Measurements from ENCODE around the gene ORAI2.

ORAI2 gene

DNA sequence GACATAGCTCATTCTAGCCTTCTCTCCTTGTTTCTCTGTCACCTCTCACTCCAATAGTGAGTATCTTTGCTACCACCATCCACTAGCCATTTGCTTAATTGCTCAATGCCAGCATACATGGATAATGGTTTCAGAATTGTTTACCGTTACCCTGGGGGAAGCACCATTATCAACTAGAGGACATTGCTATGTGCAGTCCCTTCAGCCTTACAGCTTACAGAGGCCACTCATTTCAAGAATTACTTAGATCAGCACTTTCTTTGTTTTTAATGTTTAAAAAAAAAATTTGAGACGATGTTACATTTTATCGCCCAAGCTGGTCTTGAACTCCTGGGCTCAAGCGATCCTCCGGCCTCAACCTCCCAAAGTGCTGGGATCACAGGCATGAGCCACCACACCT lies 14.8 kb upstream of the ORAI2 start:
- POLR2A ChIA-PET (ENCODE audit: low non-redundant PET): no interaction called here
- TF ChIP-seq, protein P1, sequence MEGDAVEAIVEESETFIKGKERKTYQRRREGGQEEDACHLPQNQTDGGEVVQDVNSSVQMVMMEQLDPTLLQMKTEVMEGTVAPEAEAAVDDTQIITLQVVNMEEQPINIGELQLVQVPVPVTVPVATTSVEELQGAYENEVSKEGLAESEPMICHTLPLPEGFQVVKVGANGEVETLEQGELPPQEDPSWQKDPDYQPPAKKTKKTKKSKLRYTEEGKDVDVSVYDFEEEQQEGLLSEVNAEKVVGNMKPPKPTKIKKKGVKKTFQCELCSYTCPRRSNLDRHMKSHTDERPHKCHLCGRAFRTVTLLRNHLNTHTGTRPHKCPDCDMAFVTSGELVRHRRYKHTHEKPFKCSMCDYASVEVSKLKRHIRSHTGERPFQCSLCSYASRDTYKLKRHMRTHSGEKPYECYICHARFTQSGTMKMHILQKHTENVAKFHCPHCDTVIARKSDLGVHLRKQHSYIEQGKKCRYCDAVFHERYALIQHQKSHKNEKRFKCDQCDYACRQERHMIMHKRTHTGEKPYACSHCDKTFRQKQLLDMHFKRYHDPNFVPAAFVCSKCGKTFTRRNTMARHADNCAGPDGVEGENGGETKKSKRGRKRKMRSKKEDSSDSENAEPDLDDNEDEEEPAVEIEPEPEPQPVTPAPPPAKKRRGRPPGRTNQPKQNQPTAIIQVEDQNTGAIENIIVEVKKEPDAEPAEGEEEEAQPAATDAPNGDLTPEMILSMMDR (conservative IDR thresholded peaks at IDR 0.05; ENCODE audit: low read depth): no peak
- CTCF ChIA-PET: no interaction called here
- H3K27ac ChIP-seq: no peak overlapping the region
- no peak for DNase-seq (ENCODE audit: low spot score)

DNA sequence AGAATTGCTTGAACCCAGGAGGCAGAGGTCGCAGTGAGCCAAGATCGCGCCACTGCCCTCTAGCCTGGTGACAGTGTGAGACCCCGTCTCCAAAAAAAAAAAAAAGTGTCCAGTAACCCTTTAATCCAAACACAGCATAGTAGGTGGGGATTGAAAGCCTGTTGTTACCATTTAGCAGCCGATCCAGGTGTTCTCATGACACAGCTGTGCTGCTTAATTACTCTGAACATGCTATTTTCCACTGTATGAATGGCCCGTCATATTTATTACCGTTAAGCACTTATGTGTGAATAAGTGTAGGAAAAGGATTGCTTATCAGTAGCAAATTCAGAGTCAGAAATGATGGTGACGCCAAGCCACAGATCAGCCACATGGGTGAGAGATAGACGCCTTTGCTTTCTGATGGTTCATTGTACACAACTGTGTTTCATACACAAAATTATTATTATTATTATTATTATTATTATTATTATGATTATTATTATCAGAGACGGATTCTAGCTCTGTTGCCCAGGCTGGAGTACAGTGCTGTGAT lies 11.6 kb upstream of the ORAI2 start:
- POLR2A ChIA-PET (ENCODE audit: low non-redundant PET): no interaction called here
- no peak for DNase-seq (ENCODE audit: low spot score)
- TF ChIP-seq, protein P1 (conservative IDR thresholded peaks at IDR 0.05; ENCODE audit: low read depth): no peak
- H3K27ac ChIP-seq: peak overlapping the region; percentile 34; the same call in 1 of the 2 replicates
- CTCF ChIA-PET: interaction anchor here (0.7 to 0.8 kb wide), 3 partner anchors 9 to 184 kb away, joined by 3 to 6 read pairs (median 4); no protein-coding TSS in a partner anchor

DNA sequence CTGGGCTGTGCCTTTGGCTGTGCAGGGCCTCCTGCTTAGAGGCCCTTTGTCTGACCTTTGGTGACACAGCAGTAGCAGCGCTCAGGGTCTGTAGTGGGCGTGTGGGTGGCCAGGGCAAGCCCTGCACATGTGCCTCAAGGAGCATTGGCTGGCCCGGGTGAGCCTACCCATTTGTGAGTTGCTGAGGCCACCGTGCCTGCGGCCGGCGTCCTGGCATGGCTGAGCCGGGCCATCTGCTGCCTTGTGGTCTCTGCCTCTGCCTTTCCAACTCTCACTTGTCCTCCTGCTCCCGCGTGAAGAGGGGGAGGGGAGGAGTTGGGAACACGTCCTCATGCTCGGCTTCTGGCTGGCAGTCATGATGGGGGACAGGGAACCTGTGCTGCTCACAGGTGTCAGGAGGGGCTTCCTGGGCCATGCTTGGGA lies 9.2 kb upstream of the ORAI2 start:
- DNase-seq (ENCODE audit: low spot score): no peak
- ChIA-PET CTCF (interaction anchor here (0.7 kb wide), 1 partner anchor 12 kb away, joined by 3 read pairs; no protein-coding TSS in a partner anchor), POLR2A (ENCODE audit: low non-redundant PET) (no interaction called here)
- H3K27ac ChIP-seq: peak overlapping the region; percentile 44
- TF ChIP-seq, protein P1 (conservative IDR thresholded peaks at IDR 0.05; ENCODE audit: low read depth): no peak

DNA sequence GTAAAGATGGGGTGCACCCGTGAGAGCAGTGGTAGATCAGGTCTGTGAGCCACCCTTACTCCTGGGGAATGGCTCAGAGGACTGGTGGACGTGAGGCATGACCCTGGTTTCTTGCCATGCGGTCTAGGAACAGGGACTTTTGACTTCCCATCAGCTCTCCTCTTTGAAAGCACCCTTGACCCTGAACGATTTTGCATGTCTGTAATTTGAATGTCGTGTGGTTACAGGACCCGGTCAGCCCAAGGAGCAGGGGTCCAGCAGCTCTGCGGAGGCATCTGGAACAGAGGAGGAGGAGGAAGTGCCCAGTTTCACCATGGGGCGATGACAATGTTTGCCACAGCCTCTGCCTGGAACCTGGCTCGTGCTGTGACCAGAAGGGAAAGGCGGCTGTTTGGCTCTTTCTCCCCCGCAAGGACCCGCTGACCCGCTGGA lies 8.6 kb upstream of the ORAI2 start:
- ChIA-PET CTCF (interaction anchor here (0.7 kb wide), 1 partner anchor 13 kb away, joined by 3 read pairs; no protein-coding TSS in a partner anchor), POLR2A (ENCODE audit: low non-redundant PET) (no interaction called here)
- H3K27ac ChIP-seq: peak overlapping the region; percentile 44
- DNase-seq (ENCODE audit: low spot score): no peak
- TF ChIP-seq, protein P1 (conservative IDR thresholded peaks at IDR 0.05; ENCODE audit: low read depth): no peak

DNA sequence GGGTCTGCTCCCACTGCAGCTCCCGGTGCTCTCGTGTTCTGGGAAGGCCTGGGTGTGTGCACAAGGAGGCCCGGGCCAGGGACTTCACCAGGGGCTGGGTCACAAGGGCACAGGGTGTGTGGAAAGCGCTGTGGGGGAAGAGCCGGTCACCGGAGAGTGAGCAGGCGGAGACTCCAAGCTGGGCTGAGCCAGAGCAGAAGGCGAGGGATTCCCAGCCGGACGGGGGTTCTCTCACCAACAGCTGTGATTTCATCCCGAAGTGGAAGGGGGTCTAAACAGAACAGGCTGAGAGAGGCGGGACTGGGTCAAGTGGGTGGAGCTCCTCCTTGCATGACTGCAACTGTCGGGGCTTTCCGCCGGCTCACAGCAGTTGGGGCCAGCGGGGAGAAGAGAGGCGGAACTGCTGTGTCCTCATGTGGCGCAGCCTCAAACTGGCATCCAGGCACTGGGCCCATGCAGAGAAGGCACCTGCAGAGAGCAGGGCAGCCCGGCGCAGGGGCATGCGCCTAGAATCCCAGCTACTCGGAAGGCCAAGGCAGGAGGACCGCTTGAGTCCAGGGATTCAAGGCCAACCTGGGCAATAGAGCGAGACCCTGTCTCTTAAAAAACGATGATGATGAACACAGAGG lies 7.6 kb upstream of the ORAI2 start:
- TF ChIP-seq, protein P1 (conservative IDR thresholded peaks at IDR 0.05; ENCODE audit: low read depth): no peak
- H3K27ac ChIP-seq: peak overlapping the region; percentile 44
- DNase-seq (ENCODE audit: low spot score): no peak
- ChIA-PET POLR2A (ENCODE audit: low non-redundant PET) (no interaction called here), CTCF (interaction anchor here (0.6 kb wide), 1 partner anchor 1706 kb away, joined by 3 read pairs; no protein-coding TSS in a partner anchor)

DNA sequence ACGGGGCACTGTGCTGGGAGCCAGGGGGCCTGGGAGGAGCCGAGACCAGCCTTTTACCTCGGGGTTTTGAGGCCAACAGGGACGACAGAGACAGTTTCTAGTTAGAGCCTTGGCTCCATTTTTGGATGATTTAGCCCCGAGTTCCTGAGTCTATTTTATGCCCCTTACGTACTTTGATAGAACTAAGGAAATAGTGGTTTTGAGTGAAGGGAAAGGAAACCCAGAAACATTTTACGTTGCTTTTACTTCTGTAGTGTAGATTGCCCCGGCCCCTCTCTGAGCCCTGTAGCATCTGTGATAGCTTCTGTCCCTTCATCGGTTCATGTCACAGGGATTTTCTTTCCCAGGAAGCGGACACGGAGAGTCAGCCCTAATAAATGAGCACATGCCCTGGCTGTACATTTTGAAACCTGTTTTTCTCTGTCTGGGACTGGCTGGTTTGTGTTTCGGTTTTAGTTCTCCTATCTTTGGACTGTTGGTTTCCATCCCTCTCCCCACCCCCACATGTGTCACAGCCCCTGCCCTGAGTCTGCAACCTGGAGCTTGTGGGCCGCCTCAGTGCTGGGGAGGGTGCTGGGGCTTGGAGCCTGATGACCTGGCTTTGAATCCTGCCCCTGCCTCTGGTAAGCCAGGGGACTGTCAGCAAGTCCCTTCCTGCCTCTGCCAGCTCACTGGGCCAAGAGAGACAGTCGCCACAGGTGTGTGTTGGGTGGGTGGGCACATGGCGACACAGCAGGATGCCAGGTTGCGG lies 6.9 kb upstream of the ORAI2 start:
- CTCF ChIA-PET: interaction anchor here (0.6 kb wide), 2 partner anchors 155 to 1707 kb away, joined by 3 to 4 read pairs; no protein-coding TSS in a partner anchor
- TF ChIP-seq, protein P1 (conservative IDR thresholded peaks at IDR 0.05; ENCODE audit: low read depth): no peak
- peak overlapping the region; percentile 44 for H3K27ac ChIP-seq
- no peak for DNase-seq (ENCODE audit: low spot score)
- POLR2A ChIA-PET (ENCODE audit: low non-redundant PET): no interaction called here
